Naive thymus-derived CD4-positive, alpha-beta T cell (primary cell): Measurements from ENCODE around the gene TTC36. TPM values are rescaled to one million over a fixed set of nuclear protein-coding genes. Genes with fewer than 3 reads are reported as not detected.

Experiments used
- ATAC-seq: fragments of 150-1000 bp; cut with Tn5 transposase; 2 replicates; pipeline ENCODE4 v1.10.0; 2021; ENCODE audit warnings: mild to moderate bottlenecking, moderate library complexity
- CTCF ChIA-PET: fragments of 350-600 bp; sonication (Branson Sonifier 250); formaldehyde crosslinking; loops from one replicate; lab custom pipeline; 2021; ENCODE audit warnings: antibody characterized with exemption; lab: Charles Lee
- POLR2A ChIA-PET: fragments of 350-600 bp; sonication (Branson Sonifier 250); formaldehyde crosslinking; loops from one replicate; lab custom pipeline; 2021; ENCODE audit warnings: antibody characterized with exemption, inconsistent platforms; lab: Charles Lee
- DNase-seq, 9 donors: peaks; one replicate each; pipeline versions ENCODE4 v3.0.0 to v3.0.0-alpha.2; 2020 to 2022; ENCODE audit warnings: mixed read lengths in 1 of 9
- H3K27ac ChIP-seq: one replicate; pipeline ENCODE4 v1.7.0; 2013; ENCODE audit warnings: mild to moderate bottlenecking, low read depth, low read length, moderate library complexity
- H3K27me3 ChIP-seq, 2 donors: one replicate each; pipeline ENCODE4 v1.7.0; 2013; ENCODE audit warnings: low read length in 2 of 2, mild to moderate bottlenecking in 2 of 2, moderate library complexity in 2 of 2; ENCODE audit not compliant: control insufficient read depth in 2 of 2, insufficient read depth in 2 of 2
- H3K36me3 ChIP-seq, 3 experiments: 1 replicate in 2 of 3; 2 replicates in 1 of 3; pipeline ENCODE4 v1.7.0; 2013; ENCODE audit warnings: low read length in 3 of 3, mild to moderate bottlenecking in 3 of 3, moderate library complexity in 1 of 3; ENCODE audit not compliant: insufficient read depth in 3 of 3, control insufficient read depth in 2 of 3
- H3K4me1 ChIP-seq, 2 donors: one replicate each; pipeline ENCODE4 v1.7.0; 2013; ENCODE audit warnings: low read length in 2 of 2, mild to moderate bottlenecking in 2 of 2, moderate library complexity in 1 of 2; ENCODE audit not compliant: control insufficient read depth in 2 of 2, insufficient read depth in 2 of 2
- H3K4me3 ChIP-seq: 2 replicates; pipeline ENCODE4 v1.7.0; 2013; ENCODE audit warnings: mild to moderate bottlenecking, low read length
- H3K9me3 ChIP-seq, 3 experiments: 1 replicate in 2 of 3; 2 replicates in 1 of 3; pipeline ENCODE4 v1.7.0; 2013; ENCODE audit warnings: low read length in 3 of 3; ENCODE audit not compliant: control insufficient read depth in 2 of 3
- H3K27ac Mint-ChIP-seq, 9 donors: one replicate each; pipeline ENCODE4 v1.8.0; 2020 to 2022; ENCODE audit warnings: mixed read lengths in 9 of 9, mild to moderate bottlenecking in 8 of 9, moderate library complexity in 5 of 9, inconsistent platforms in 2 of 9
- H3K27me3 Mint-ChIP-seq, 5 donors: one replicate each; pipeline ENCODE4 v1.8.0; 2021 to 2022; ENCODE audit warnings: mixed read lengths in 5 of 5, mild to moderate bottlenecking in 1 of 5
- H3K36me3 Mint-ChIP-seq, 5 donors: one replicate each; pipeline ENCODE4 v1.8.0; 2020 to 2022; ENCODE audit warnings: mixed read lengths in 5 of 5, mild to moderate bottlenecking in 3 of 5, inconsistent platforms in 1 of 5
- H3K4me1 Mint-ChIP-seq, 7 donors: one replicate each; pipeline ENCODE4 v1.8.0; 2020 to 2022; ENCODE audit warnings: mixed read lengths in 7 of 7, mild to moderate bottlenecking in 3 of 7, inconsistent platforms in 1 of 7
- H3K4me3 Mint-ChIP-seq, 10 donors: one replicate each; pipeline ENCODE4 v1.8.0; 2020 to 2022; ENCODE audit warnings: mild to moderate bottlenecking in 10 of 10, mixed read lengths in 10 of 10, moderate library complexity in 6 of 10, inconsistent platforms in 2 of 10
- H3K9me3 Mint-ChIP-seq, 11 donors: one replicate each; pipeline ENCODE4 v1.8.0; 2020 to 2022; ENCODE audit warnings: mixed read lengths in 11 of 11, mild to moderate bottlenecking in 4 of 11, inconsistent platforms in 1 of 11, moderate library complexity in 1 of 11
- intact Hi-C, 2 donors: fragments of 100-400 bp; cut with micrococcal nuclease; formaldehyde crosslinking; loops; one replicate each; pipeline ENCODE4 v1.15.1; 2023
- polyA plus RNA-seq, 2 donors: library from polyadenylated mRNA; unstranded; fragments of 300-500 nt; fragmentation: Illumina TruSeq; gene quantifications; one replicate each; pipeline ENCODE4 v1.2.3, GENCODE V29; 2021
- total RNA-seq, 6 experiments: library from RNA in 5 of 6; stranded (reverse) in 5 of 6; gene quantifications; 1 replicate in 5 of 6; 2 replicates in 1 of 6; pipeline ENCODE4 v1.2.3 and lab custom pipeline; 2021 to 2026

The TTC36 gene
- total and polyA plus RNA-seq, 7 experiments from 2014 or later = 0.29 to 2.7 (median 1.1) TPM

- intact Hi-C loops = no loop called here
- no peak overlapping the region for H3K4me3 Mint-ChIP-seq
- peak overlapping the region in 6 of 9 donors; percentile 4 to 81 (median 34) for H3K27ac Mint-ChIP-seq
- H3K9me3 Mint-ChIP-seq = peaks cover 0 to 2% (median 0%) of the 10 kb centered on the region in 11 donors
- CTCF ChIA-PET = interaction anchor here (0.6 kb wide), 1 partner anchor 120 kb away, joined by 3 read pairs; no protein-coding TSS in a partner anchor
- Histone ChIP-seq H3K36me3 (peaks cover 25 to 55% (median 41%) of the 10 kb centered on the region in 3 experiments), H3K4me1 (no peaks in the 10 kb centered on the region), H3K4me3 (no peak overlapping the region), H3K27ac (no peak overlapping the region), H3K27me3 (no peaks in the 10 kb centered on the region), H3K9me3 (no peaks in the 10 kb centered on the region)
- ATAC-seq = no peak
- H3K27me3 Mint-ChIP-seq = no peaks in the 10 kb centered on the region
- POLR2A ChIA-PET = no interaction called here
- DNase-seq = no peak
- H3K36me3 Mint-ChIP-seq = peaks cover 14 to 30% (median 24%) of the 10 kb centered on the region in 5 donors
- peaks cover 11 to 27% (median 22%) of the 10 kb centered on the region in 7 donors for H3K4me1 Mint-ChIP-seq
Observed at GRCh38 chr11:118522571-118523072, 4.7 kb upstream of the TTC36 start.

GRCh38 chr11:118524356-118524755 lies 2.9 kb upstream of the TTC36 start:
- no peaks in the 10 kb centered on the region for H3K27me3 Mint-ChIP-seq
- no peak overlapping the region for H3K4me3 ChIP-seq
- DNase-seq = no peak
- H3K36me3 Mint-ChIP-seq = peaks cover 14 to 30% (median 21%) of the 10 kb centered on the region in 5 donors
- H3K27me3 ChIP-seq = no peaks in the 10 kb centered on the region
- H3K9me3 Mint-ChIP-seq = peaks cover 0 to 2% (median 0%) of the 10 kb centered on the region in 11 donors
- peaks cover 13 to 40% (median 34%) of the 10 kb centered on the region in 7 donors for H3K4me1 Mint-ChIP-seq
- no peak for ATAC-seq
- H3K36me3 ChIP-seq = peaks cover 24 to 48% (median 35%) of the 10 kb centered on the region in 3 experiments
- peak overlapping the region; percentile 1 for H3K27ac ChIP-seq
- ChIA-PET POLR2A (no interaction called here), CTCF (interaction anchor here (0.7 kb wide), 1 partner anchor 30 kb away, joined by 3 read pairs; no protein-coding TSS in a partner anchor)
- peak overlapping the region; percentile 1 to 66 (median 47) for H3K27ac Mint-ChIP-seq
- H3K4me3 Mint-ChIP-seq = no peak overlapping the region
- intact Hi-C loops = no loop called here
- peaks cover 0 to 3% of the 10 kb centered on the region in 2 donors for H3K4me1 ChIP-seq
- H3K9me3 ChIP-seq = no peaks in the 10 kb centered on the region

GRCh38 chr11:118524757-118525470 lies 2.4 kb upstream of the TTC36 start:
- peaks cover 17 to 46% (median 40%) of the 10 kb centered on the region in 7 donors for H3K4me1 Mint-ChIP-seq
- H3K4me1 ChIP-seq = peaks cover 1 to 8% of the 10 kb centered on the region in 2 donors
- peaks cover 9 to 24% (median 16%) of the 10 kb centered on the region in 5 donors for H3K36me3 Mint-ChIP-seq
- no peak for ATAC-seq
- no peak overlapping the region for H3K4me3 ChIP-seq
- peaks cover 0 to 2% (median 0%) of the 10 kb centered on the region in 5 donors for H3K27me3 Mint-ChIP-seq
- intact Hi-C loops = no loop called here
- POLR2A ChIA-PET = interaction anchor here (0.6 kb wide), 1 partner anchor 144 kb away, joined by 3 read pairs; no protein-coding TSS in a partner anchor
- no peak overlapping the region for H3K27ac ChIP-seq
- DNase-seq = no peak
- H3K27ac Mint-ChIP-seq = peak overlapping the region in 5 of 9 donors; percentile 47 to 70 (median 64)
- H3K9me3 Mint-ChIP-seq = peaks cover 0 to 4% (median 0%) of the 10 kb centered on the region in 11 donors
- H3K27me3 ChIP-seq = no peaks in the 10 kb centered on the region
- H3K4me3 Mint-ChIP-seq = no peak overlapping the region
- H3K9me3 ChIP-seq = no peaks in the 10 kb centered on the region
- H3K36me3 ChIP-seq = peaks cover 24 to 42% (median 30%) of the 10 kb centered on the region in 3 experiments
- CTCF ChIA-PET = interaction anchor here (0.7 kb wide), 1 partner anchor 29 kb away, joined by 3 read pairs; no protein-coding TSS in a partner anchor

GRCh38 chr11:118526688-118527087 lies 586 bp upstream of the TTC36 start:
- CTCF ChIA-PET = no interaction called here
- Histone ChIP-seq H3K36me3 (peaks cover 10 to 27% (median 14%) of the 10 kb centered on the region in 3 experiments), H3K27ac (no peak overlapping the region), H3K27me3 (no peaks in the 10 kb centered on the region), H3K4me3 (no peak overlapping the region), H3K9me3 (no peaks in the 10 kb centered on the region), H3K4me1 (peaks cover 11 to 13% of the 10 kb centered on the region in 2 donors)
- Mint-ChIP-seq H3K27me3 (peaks cover 0 to 3% (median 0%) of the 10 kb centered on the region in 5 donors), H3K9me3 (peaks cover 0 to 6% (median 0%) of the 10 kb centered on the region in 11 donors), H3K4me3 (no peak overlapping the region), H3K36me3 (peaks cover 3 to 13% (median 10%) of the 10 kb centered on the region in 5 donors), H3K4me1 (peaks cover 27 to 56% (median 45%) of the 10 kb centered on the region in 7 donors), H3K27ac (peak overlapping the region in 4 of 9 donors; percentile 21 to 79 (median 39))
- ATAC-seq (no peak), DNase-seq (no peak)
- intact Hi-C loops = no loop called here
- POLR2A ChIA-PET = interaction anchor here (0.6 to 1.5 kb wide), 4 partner anchors 21 to 53 kb away, joined by 3 read pairs; partner anchors contain the start of gene ARCN1

GRCh38 chr11:118528511-118528910 lies 1.2 kb downstream of the TTC36 start:
- intact Hi-C loops = no loop called here
- Histone ChIP-seq H3K4me1 (peaks cover 13 to 14% of the 10 kb centered on the region in 2 donors), H3K4me3 (no peak overlapping the region), H3K36me3 (peaks cover 0 to 14% (median 6%) of the 10 kb centered on the region in 3 experiments), H3K27me3 (no peaks in the 10 kb centered on the region), H3K27ac (no peak overlapping the region), H3K9me3 (no peaks in the 10 kb centered on the region)
- peak overlapping the region in 3 of 10 donors; percentile 9 to 96 (median 41) for H3K4me3 Mint-ChIP-seq
- ChIA-PET CTCF (no interaction called here), POLR2A (interaction anchor here (1.2 kb wide), 1 partner anchor 45 kb away, joined by 3 read pairs; no protein-coding TSS in a partner anchor)
- ATAC-seq (no peak), DNase-seq (no peak)
- peak overlapping the region in 1 of 9 donors; percentile 83 for H3K27ac Mint-ChIP-seq
- H3K27me3 Mint-ChIP-seq = peaks cover 0 to 3% (median 0%) of the 10 kb centered on the region in 5 donors
- peaks cover 0 to 6% (median 0%) of the 10 kb centered on the region in 11 donors for H3K9me3 Mint-ChIP-seq
- H3K4me1 Mint-ChIP-seq = peaks cover 30 to 64% (median 52%) of the 10 kb centered on the region in 7 donors
- peaks cover 0 to 11% (median 8%) of the 10 kb centered on the region in 5 donors for H3K36me3 Mint-ChIP-seq

GRCh38 chr11:118529584-118530175 lies 2.4 kb downstream of the TTC36 start:
- CTCF ChIA-PET = interaction anchor here (0.6 kb wide), 1 partner anchor 240 kb away, joined by 3 read pairs; no protein-coding TSS in a partner anchor
- Histone ChIP-seq H3K36me3 (peaks cover 0 to 25% (median 0%) of the 10 kb centered on the region in 3 experiments), H3K27me3 (no peaks in the 10 kb centered on the region), H3K9me3 (no peaks in the 10 kb centered on the region), H3K27ac (peak overlapping the region; percentile 83), H3K4me1 (peaks cover 13 to 14% of the 10 kb centered on the region in 2 donors), H3K4me3 (peak overlapping the region; percentile 83)
- intact Hi-C loops = loop anchor here (1.0 to 2.0 kb wide), 3 partner anchors 79 to 225 kb away; partner anchors contain the start of gene CD3E (in 1 of the 2)
- peak overlapping the region; percentile 92 to 99 (median 94) for H3K4me3 Mint-ChIP-seq
- DNase-seq = no peak
- peak overlapping the region; percentile 54 to 96 (median 83) for H3K27ac Mint-ChIP-seq
- POLR2A ChIA-PET = interaction anchor here (1.0 to 1.4 kb wide), 6 partner anchors 12 to 94 kb away, joined by 3 to 4 read pairs (median 3); partner anchors contain the start of gene KMT2A
- peaks cover 27 to 54% (median 48%) of the 10 kb centered on the region in 7 donors for H3K4me1 Mint-ChIP-seq
- ATAC-seq = no peak
- peaks cover 0 to 3% (median 0%) of the 10 kb centered on the region in 5 donors for H3K27me3 Mint-ChIP-seq
- peaks cover 0 to 6% (median 0%) of the 10 kb centered on the region in 11 donors for H3K9me3 Mint-ChIP-seq
- peaks cover 0 to 6% (median 0%) of the 10 kb centered on the region in 5 donors for H3K36me3 Mint-ChIP-seq
